Activated CD4-positive, alpha-beta T cell treated with anti-CD3 and anti-CD28 coated beads for 36 hours (primary cell): ENCODE measurements around the gene RAD51B. TPM values are rescaled to one million over a fixed set of nuclear protein-coding genes. Genes with fewer than 3 reads are reported as not detected.
"Not testable (repeated sequence)": the region's sequence is repeated elsewhere in the genome, so short reads cannot be mapped to it uniquely, and the experiment has no call there.

ENCODE experiments used
- ATAC-seq: fragments of 200-7000 bp; cut with Tn5 transposase; one replicate; pipeline ENCODE4 v1.10.0; 2021; ENCODE audit warnings: mild to moderate bottlenecking, moderate library complexity
- CTCF ChIA-PET: fragments of 350-600 bp; sonication (Branson Sonifier 250); formaldehyde crosslinking; loops from one replicate; lab custom pipeline; 2021; ENCODE audit warnings: antibody characterized with exemption; lab: Charles Lee
- POLR2A ChIA-PET: fragments of 350-600 bp; sonication (Branson Sonifier 250); formaldehyde crosslinking; loops from one replicate; lab custom pipeline; 2021; ENCODE audit warnings: antibody characterized with exemption, inconsistent platforms; lab: Charles Lee
- DNase-seq: peaks from one replicate; pipeline ENCODE4 v3.0.0-alpha.2; 2020
- H3K27ac Mint-ChIP-seq: one replicate; pipeline ENCODE4 v1.8.0; 2021; ENCODE audit warnings: mixed read lengths
- H3K27me3 Mint-ChIP-seq: one replicate; pipeline ENCODE4 v1.8.0; 2021; ENCODE audit warnings: mixed read lengths
- H3K36me3 Mint-ChIP-seq: one replicate; pipeline ENCODE4 v1.8.0; 2021; ENCODE audit warnings: low read depth, mixed read lengths
- H3K4me1 Mint-ChIP-seq: one replicate; pipeline ENCODE4 v1.8.0; 2021; ENCODE audit warnings: mixed read lengths
- H3K4me3 Mint-ChIP-seq: one replicate; pipeline ENCODE4 v1.8.0; 2021; ENCODE audit warnings: mild to moderate bottlenecking, moderate library complexity, mixed read lengths
- H3K9me3 Mint-ChIP-seq: one replicate; pipeline ENCODE4 v1.8.0; 2021; ENCODE audit warnings: low read depth, mixed read lengths
- intact Hi-C, 2 experiments: fragments of 100-400 bp; cut with DNase I in 1 of 2; cut with micrococcal nuclease in 1 of 2; formaldehyde crosslinking; loops; one replicate each; pipeline versions ENCODE4 v1.14.2 to v1.15.1; 2022 to 2024; cut with DNase I, micrococcal nuclease
- total RNA-seq, 2 experiments: library from RNA; stranded (reverse); gene quantifications; one replicate each; pipeline ENCODE4 v1.2.3, GENCODE V29; 2021

Gene RAD51B
- total RNA-seq, 2 experiments from 2014 or later, result 26.4 to 39.9 TPM

DNA sequence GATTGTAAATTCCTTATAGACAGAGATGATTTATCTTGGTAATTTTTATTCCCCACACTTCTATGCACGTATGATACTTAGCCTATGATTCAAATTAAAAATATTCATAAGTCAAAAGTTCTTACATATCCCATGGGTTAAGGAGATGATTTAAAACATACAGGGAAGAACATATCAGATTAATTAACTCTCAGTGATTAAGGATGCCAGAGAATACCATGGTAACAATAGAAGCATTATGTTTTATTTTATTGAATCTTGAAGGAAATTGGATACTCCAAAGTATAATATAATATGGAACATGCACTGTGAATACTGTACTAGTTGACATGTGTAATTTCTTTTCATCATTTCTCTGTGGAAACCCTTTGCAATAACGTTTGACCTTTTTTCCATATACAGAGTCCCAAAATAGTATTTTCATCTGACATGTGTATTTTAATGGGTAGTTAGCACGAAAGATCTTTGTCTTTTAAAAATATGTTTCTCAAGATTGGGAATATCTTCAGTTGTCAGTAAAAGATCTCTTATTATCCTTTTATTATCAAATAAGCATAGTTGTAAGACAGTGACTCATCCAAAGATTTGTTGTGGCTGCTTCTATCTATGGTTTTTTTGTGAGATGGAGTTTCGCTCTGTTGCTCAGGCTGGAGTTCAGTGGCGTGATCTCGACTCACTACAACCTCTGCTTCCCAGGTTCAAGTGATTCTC, 166.7 kb downstream of the RAD51B start:
- CTCF ChIA-PET, result interaction anchor here (1.2 kb wide), 1 partner anchor 42 kb away, joined by 4 read pairs; no protein-coding TSS in a partner anchor
- H3K9me3 Mint-ChIP-seq, result no peaks in the 10 kb centered on the region
- H3K4me3 Mint-ChIP-seq, result no peak overlapping the region
- intact Hi-C loops, result no loop called here
- POLR2A ChIA-PET, result no interaction called here
- peaks cover 5% of the 10 kb centered on the region for H3K4me1 Mint-ChIP-seq
- DNase-seq (peak; percentile 12), ATAC-seq (peak; percentile 12)
- H3K27ac Mint-ChIP-seq, result no peak overlapping the region
- no peaks in the 10 kb centered on the region for H3K36me3 Mint-ChIP-seq
- H3K27me3 Mint-ChIP-seq, result no peaks in the 10 kb centered on the region

DNA sequence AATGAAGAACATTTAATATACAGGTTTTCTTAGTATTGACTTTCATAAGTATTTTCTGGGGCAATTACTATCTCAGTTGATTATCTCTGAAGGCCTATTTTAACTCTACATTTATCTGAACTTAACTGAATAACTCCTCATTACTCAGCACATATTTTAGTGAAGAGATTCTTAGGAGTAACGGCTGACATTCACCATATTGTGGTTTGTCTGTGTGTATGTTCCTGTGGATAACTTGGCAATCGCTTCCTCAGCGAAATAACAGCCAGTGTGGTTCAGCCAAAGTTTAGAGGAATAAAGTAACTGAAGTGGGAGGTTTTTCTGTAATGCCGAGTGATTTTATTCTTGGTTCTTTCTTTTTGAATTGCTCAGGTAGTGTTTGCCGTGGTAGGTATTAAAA, 168.0 kb downstream of the RAD51B start:
- no peak overlapping the region for H3K27ac Mint-ChIP-seq
- ChIA-PET POLR2A (no interaction called here), CTCF (interaction anchor here (1.2 kb wide), 1 partner anchor 43 kb away, joined by 4 read pairs; no protein-coding TSS in a partner anchor)
- no peaks in the 10 kb centered on the region for H3K9me3 Mint-ChIP-seq
- H3K36me3 Mint-ChIP-seq, result no peaks in the 10 kb centered on the region
- intact Hi-C loops, result no loop called here
- no peak for DNase-seq
- peaks cover 5% of the 10 kb centered on the region for H3K4me1 Mint-ChIP-seq
- no peak for ATAC-seq
- H3K27me3 Mint-ChIP-seq, result no peaks in the 10 kb centered on the region
- no peak overlapping the region for H3K4me3 Mint-ChIP-seq

DNA sequence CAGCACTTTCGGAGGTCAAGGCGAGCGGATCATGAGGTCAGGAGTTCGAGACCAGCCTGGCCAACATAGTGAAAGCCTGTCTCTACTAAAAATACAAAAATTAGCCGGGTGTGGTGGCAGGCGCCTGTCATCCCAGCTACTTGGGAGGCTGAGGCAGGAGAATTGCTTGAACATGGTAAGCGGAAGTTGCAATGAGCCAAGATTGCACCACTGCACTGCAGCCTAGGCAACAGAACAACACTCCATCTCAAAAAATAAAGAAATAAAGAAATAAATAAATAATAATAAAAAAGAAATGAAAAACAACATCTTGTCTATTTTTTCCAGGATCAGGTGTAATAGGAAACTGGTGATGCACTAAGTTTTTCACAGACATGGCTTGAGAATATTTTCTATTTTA, 168.6 kb downstream of the RAD51B start:
- intact Hi-C loops, ATAC-seq, H3K36me3 Mint-ChIP-seq, H3K27me3 Mint-ChIP-seq, POLR2A ChIA-PET, H3K9me3 Mint-ChIP-seq, H3K4me3 Mint-ChIP-seq, DNase-seq, CTCF ChIA-PET, H3K4me1 Mint-ChIP-seq, H3K27ac Mint-ChIP-seq: not testable (repeated sequence)

DNA sequence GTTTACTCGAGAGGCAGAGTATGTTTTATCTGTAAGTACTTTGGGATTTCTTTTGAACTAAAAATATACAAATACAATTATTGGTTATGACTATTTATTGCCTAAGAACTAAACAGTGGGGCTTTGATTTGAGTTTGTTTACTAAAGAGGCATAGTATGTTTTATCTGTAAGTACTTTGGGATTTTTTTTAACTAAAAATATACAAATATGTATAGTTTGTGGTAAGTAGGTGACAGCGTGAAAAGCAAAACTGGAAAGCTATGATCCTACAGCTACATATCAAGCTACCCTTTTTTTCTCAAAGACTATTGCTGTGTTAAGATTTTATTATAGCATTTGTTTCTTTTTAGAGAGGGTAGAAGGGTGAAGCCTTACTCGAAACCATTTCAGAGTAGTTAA, 171.0 kb downstream of the RAD51B start:
- no peaks in the 10 kb centered on the region for H3K27me3 Mint-ChIP-seq

GRCh38 chr14:67994531-67994930, 175.0 kb downstream of the RAD51B start:
- no peak overlapping the region for H3K4me3 Mint-ChIP-seq
- CTCF ChIA-PET, result interaction anchor here (0.6 to 1.3 kb wide), 2 partner anchors 10 to 35 kb away, joined by 3 to 4 read pairs; no protein-coding TSS in a partner anchor

More for the DNA sequence above, 171.0 kb downstream of the RAD51B start:
- DNase-seq (no peak), ATAC-seq (no peak)
- intact Hi-C loops, result no loop called here
- no peak overlapping the region for H3K4me3 Mint-ChIP-seq
- H3K9me3 Mint-ChIP-seq, result no peaks in the 10 kb centered on the region
- ChIA-PET CTCF (no interaction called here), POLR2A (no interaction called here)
- H3K36me3 Mint-ChIP-seq, result no peaks in the 10 kb centered on the region
- H3K4me1 Mint-ChIP-seq, result no peaks in the 10 kb centered on the region
- no peak overlapping the region for H3K27ac Mint-ChIP-seq

GRCh38 chr14:67996235-67996634, 176.7 kb downstream of the RAD51B start:
- Mint-ChIP-seq H3K9me3 (no peaks in the 10 kb centered on the region), H3K4me1 (no peaks in the 10 kb centered on the region), H3K4me3 (no peak overlapping the region), H3K27ac (no peak overlapping the region), H3K27me3 (no peaks in the 10 kb centered on the region), H3K36me3 (no peaks in the 10 kb centered on the region)
- intact Hi-C loops, result no loop called here
- CTCF ChIA-PET, result no interaction called here
- ATAC-seq (no peak), DNase-seq (no peak)
- POLR2A ChIA-PET, result no interaction called here

More at GRCh38 chr14:67994531-67994930, 175.0 kb downstream of the RAD51B start:
- intact Hi-C loops, result no loop called here
- POLR2A ChIA-PET, result no interaction called here
- DNase-seq (no peak), ATAC-seq (no peak)
- Mint-ChIP-seq H3K9me3 (no peaks in the 10 kb centered on the region), H3K4me1 (no peaks in the 10 kb centered on the region), H3K27ac (no peak overlapping the region), H3K36me3 (no peaks in the 10 kb centered on the region), H3K27me3 (no peaks in the 10 kb centered on the region)

DNA sequence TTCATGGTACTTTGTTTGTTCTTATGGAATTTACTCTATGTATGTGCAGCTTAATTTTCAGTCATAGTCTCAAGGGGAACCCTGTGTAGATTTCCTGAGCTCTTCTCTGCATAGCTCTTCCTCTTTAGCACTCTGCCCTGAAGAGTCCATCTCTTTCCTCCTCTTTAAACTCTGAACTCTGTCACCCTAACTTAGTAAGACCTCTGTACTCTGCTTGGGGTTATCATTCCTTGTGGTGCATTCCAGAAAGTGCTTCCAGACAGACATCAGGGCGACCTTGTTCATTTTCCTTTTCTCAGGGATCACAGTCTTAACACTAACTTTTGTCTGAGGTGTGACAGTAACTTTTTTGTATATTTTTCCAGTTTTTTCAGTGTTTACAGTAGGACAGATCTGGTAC, 179.3 kb downstream of the RAD51B start:
- Mint-ChIP-seq H3K4me1 (no peaks in the 10 kb centered on the region), H3K27ac (no peak overlapping the region), H3K27me3 (no peaks in the 10 kb centered on the region), H3K4me3 (no peak overlapping the region), H3K36me3 (no peaks in the 10 kb centered on the region), H3K9me3 (no peaks in the 10 kb centered on the region)
- DNase-seq (no peak), ATAC-seq (no peak)
- intact Hi-C loops, result no loop called here
- CTCF ChIA-PET, result interaction anchor here (1.0 kb wide), 1 partner anchor 846 kb away, joined by 3 read pairs; no protein-coding TSS in a partner anchor
- POLR2A ChIA-PET, result no interaction called here

GRCh38 chr14:67999290-67999689, 179.7 kb downstream of the RAD51B start:
- no peak overlapping the region for H3K27ac Mint-ChIP-seq
- no peaks in the 10 kb centered on the region for H3K27me3 Mint-ChIP-seq
- H3K4me3 Mint-ChIP-seq, result no peak overlapping the region
- POLR2A ChIA-PET, result no interaction called here
- ATAC-seq (no peak), DNase-seq (no peak)
- CTCF ChIA-PET, result interaction anchor here (1.0 kb wide), 1 partner anchor 845 kb away, joined by 3 read pairs; no protein-coding TSS in a partner anchor
- intact Hi-C loops, result no loop called here
- no peaks in the 10 kb centered on the region for H3K4me1 Mint-ChIP-seq
- H3K9me3 Mint-ChIP-seq, result no peaks in the 10 kb centered on the region
- no peaks in the 10 kb centered on the region for H3K36me3 Mint-ChIP-seq

DNA sequence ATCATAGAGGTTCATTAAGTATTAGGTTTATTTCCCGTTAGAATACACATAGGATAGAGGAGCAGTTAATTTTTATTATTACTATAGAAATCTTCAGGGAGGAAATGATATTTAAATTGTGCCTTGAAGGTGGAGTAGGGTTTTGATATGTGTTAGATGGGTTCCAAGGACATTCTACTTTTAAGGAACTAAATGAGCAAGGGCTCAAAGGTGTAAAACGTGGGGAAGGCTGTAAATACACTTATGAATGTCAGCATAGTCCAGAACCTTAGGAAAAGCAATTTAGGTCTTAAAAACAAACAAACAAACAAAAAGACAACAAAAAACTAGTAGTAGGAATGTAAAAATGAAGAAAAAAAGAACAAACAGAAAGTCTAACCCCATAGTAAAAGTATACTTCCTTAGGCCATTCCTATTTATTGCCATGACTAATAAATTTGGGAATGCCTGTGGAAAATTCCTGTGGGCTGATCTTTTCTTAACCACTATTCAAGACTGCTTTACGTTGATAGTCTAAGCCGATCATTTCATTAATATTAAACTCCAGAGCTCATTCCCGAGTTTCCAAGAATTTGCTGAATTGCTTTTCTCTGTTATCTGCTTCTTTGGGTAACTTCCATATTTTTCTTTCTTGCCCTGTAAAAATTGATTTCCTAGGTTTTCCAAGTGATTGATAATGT, 180.3 kb downstream of the RAD51B start:
- no peak for DNase-seq
- Mint-ChIP-seq H3K36me3 (no peaks in the 10 kb centered on the region), H3K4me3 (no peak overlapping the region), H3K9me3 (no peaks in the 10 kb centered on the region), H3K27me3 (no peaks in the 10 kb centered on the region), H3K27ac (no peak overlapping the region), H3K4me1 (no peaks in the 10 kb centered on the region)
- CTCF ChIA-PET, result interaction anchor here (1.0 kb wide), 1 partner anchor 845 kb away, joined by 3 read pairs; no protein-coding TSS in a partner anchor
- ATAC-seq, result no peak
- POLR2A ChIA-PET, result no interaction called here
- intact Hi-C loops, result no loop called here

- Mint-ChIP-seq H3K27ac (no peak overlapping the region), H3K36me3 (no peaks in the 10 kb centered on the region), H3K9me3 (no peaks in the 10 kb centered on the region), H3K4me1 (no peaks in the 10 kb centered on the region), H3K4me3 (no peak overlapping the region), H3K27me3 (no peaks in the 10 kb centered on the region)
- intact Hi-C loops, result no loop called here
- POLR2A ChIA-PET, result interaction anchor here (0.6 kb wide), 1 partner anchor 59 kb away, joined by 4 read pairs; no protein-coding TSS in a partner anchor
- CTCF ChIA-PET, result no interaction called here
- ATAC-seq (no peak), DNase-seq (no peak)
Measured at GRCh38 chr14:68000511-68000910, 180.9 kb downstream of the RAD51B start.

GRCh38 chr14:68008491-68008890, 188.9 kb downstream of the RAD51B start:
- intact Hi-C loops, result no loop called here
- no peak for ATAC-seq
- Mint-ChIP-seq H3K36me3 (no peaks in the 10 kb centered on the region), H3K27ac (no peak overlapping the region), H3K27me3 (no peaks in the 10 kb centered on the region), H3K9me3 (no peaks in the 10 kb centered on the region), H3K4me3 (no peak overlapping the region), H3K4me1 (no peaks in the 10 kb centered on the region)
- CTCF ChIA-PET, result no interaction called here
- POLR2A ChIA-PET, result no interaction called here
- DNase-seq, result no peak
